Hematopoietic multipotent progenitor cell (in vitro differentiated cells): ENCODE measurements around the gene SPTBN4. TPM values are rescaled to one million over a fixed set of nuclear protein-coding genes. Genes with fewer than 3 reads are reported as not detected.
"Not testable (repeated sequence)": the region's sequence is repeated elsewhere in the genome, so short reads cannot be mapped to it uniquely, and the experiment has no call there.

Source experiments
- DNase-seq, 3 donors: peaks; one replicate each; pipeline ENCODE4 v3.0.0-alpha.2; 2011 to 2015; ENCODE audit warnings: low read depth in 2 of 3, low spot score in 2 of 3
- total RNA-seq: library from RNA; depleted of rRNA; stranded (reverse); fragments of >200 nt; gene quantifications from one replicate; pipeline ENCODE4 v1.2.3, GENCODE V29; 2012

The SPTBN4 gene
- total RNA-seq, 1 donor: 0.27 TPM

DNA sequence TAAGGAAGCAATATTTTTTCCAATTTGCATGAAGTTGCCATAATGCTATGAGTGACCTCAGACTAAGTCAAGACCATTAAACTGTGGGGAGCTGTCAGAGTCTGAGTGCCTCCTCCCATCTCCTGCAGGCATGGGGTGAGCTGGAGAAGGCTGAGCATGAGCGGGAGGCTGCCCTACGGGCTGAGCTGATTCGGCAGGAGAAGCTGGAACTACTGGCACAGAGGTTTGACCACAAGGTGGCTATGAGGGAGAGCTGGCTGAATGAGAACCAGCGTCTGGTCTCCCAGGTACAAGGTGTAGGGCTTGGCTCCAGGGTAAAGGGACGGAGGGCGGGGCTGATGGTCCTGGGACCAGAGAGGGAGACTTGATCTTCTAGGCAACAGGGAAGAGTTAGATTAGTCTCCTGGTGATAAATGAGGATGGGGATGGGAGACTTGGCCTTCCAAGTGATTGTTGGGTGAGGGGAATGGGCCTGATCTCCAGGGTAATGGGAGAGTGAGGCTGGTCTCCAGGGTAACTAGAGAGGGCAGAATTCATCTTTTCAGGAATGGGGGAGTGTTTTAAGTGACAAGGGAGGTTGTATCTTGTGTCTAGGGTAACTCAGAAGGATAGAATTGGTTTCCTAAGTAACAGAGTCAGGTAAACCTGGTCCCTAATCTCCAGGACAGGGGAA is 36.0 kb downstream of the SPTBN4 start:
- no peak for DNase-seq

DNA sequence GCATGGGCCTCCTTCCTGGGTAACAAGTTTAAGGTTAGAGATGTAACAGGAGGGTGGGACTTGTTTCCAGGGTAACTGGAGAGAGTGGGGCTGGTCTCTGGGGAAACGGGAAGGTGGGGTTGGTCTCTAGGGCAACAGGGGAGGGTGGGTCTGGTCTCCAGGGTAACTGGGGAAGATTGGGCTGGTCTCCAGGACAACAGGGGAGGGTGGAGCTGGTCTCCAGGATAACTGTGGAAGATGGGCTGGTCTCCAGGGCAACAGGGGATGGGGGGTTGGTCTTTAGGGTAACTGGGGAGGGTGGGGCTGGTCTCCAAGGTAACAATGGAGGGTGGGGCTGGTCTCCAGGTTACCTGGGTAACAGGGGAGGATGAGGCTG is 36.5 kb downstream of the SPTBN4 start:
- DNase-seq: no peak

DNA sequence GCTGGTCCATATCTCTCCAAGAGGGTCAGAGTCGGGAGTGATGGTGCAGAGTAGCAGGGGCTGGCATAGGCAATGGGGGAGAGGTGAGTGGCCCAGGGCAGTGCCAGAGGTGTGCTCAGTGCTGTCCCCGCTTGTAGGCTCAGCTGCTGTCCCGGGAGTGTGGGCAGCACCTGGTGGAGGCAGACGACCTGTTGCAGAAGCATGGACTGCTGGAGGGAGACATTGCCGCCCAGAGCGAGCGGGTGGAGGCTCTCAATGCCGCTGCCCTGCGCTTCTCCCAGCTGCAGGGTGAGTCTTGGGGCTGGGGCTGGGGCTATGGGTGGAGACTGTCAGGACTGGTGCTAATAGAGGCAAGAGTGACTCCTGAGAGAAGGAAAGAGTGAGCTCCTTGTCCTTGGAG is 39.3 kb downstream of the SPTBN4 start:
- DNase-seq: no peak

GRCh38 chr19:40507892-40508291 is 41.1 kb downstream of the SPTBN4 start:
- no peak for DNase-seq

DNA sequence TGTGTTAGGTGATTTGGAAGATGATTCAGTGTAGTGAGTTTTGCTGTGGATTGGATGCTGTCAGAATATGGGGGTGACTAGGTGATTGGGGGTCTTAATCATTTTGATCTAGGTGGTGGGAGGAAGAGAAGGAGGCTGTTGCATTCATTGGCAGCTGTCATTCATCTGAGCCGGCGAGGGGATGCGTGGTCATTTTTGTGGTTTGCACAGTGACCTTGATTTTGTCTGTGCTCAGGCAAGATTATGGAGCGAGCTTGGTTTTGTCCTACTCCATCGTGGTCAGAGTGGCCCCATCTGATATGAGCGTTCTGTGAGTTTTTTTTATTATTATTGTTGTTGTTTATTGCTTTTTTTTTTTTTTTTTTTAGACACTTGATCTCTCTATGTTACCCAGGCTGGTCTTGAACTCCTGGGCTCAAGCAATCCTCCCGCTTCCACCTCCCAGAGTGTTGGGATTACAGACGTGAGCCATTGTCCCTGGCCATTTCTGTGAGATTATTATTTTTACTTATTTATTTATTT is 42.0 kb downstream of the SPTBN4 start:
- no peak for DNase-seq

DNA sequence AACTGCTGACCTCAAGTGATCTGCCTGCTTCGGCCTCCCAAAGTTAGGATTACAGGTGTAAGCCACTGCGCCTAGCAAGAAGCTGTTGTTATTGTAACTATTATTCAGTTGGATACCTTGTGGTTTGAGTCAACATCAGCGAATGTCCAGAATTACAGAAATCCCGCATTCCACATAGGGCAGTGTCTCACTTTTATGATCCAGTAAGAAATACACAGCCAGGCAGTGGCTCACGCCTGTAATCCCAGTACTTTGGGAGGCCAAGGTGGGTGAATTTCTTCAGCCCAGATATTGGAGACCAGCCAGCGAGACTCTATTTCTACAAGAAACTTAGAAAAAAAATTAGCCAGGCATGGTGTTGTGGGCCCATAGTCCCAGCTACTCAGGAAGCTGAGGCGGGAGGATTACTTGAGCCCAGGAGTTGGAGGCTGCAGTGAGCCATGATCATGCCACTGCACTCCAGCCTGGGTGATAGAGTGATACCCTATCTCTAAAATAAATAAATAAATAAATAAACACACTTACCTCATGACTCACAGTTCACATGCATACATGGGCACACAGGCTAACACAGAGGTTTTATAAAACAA is 43.8 kb downstream of the SPTBN4 start:
- DNase-seq: no peak

DNA sequence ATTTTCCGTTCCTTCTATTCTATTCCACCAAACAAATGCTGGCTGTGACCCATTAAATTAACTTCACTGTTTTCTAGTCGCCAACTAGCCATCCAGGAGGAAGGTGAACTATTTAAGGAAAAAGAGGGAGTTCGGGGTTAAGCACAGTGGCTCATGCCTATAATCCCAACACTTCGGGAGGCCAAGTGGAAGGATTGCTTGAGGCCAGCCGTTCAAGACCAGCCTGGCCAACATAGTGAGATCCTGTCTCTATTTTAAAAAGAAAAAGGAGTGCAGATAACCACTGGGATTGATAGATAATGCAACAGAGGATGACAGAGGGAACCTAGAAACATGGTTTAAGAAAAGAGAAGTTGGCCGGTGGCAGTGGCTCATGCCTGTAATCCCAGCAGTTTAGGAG is 44.7 kb downstream of the SPTBN4 start:
- no peak for DNase-seq

- DNase-seq: no peak
These were observed 45.3 kb downstream of the SPTBN4 start for GRCh38 chr19:40512110-40512472.

- no peak for DNase-seq
These were observed 45.9 kb downstream of the SPTBN4 start for GRCh38 chr19:40512473-40513344.

DNA sequence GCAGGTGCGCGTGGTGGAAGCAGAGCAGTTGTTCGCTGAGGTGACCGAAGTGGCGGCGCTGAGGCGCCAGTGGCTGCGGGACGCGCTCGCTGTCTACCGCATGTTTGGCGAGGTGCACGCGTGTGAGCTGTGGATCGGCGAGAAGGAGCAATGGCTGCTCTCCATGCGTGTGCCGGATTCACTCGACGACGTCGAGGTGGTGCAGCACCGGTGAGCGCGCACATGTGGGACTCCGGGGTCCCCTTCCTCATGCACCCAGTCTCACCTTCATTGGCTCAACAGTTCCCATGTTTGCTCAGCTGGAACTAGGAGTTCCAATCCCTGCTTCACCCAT is 46.5 kb downstream of the SPTBN4 start:
- no peak for DNase-seq

GRCh38 chr19:40513741-40514315 is 47.0 kb downstream of the SPTBN4 start:
- DNase-seq: no peak

DNA sequence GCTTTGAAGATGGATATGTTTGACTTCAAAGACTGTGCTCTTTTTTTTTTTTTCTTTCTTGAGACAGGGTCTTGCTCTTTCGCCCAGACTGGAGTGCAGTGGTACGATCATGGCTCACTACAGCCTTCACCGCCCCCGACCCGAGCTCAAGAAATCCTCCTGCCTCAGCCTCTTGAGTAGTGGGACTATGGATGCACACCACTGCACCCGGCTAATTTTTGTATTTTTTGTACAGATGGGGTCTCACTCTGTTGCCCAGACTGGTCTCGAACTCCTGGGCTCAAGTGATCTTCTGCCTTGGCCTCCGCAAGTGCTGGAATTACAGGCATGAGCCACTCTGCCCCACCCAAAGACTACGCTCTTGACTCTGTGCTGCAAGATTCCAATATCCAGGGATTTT is 50.4 kb downstream of the SPTBN4 start:
- DNase-seq: no peak

DNA sequence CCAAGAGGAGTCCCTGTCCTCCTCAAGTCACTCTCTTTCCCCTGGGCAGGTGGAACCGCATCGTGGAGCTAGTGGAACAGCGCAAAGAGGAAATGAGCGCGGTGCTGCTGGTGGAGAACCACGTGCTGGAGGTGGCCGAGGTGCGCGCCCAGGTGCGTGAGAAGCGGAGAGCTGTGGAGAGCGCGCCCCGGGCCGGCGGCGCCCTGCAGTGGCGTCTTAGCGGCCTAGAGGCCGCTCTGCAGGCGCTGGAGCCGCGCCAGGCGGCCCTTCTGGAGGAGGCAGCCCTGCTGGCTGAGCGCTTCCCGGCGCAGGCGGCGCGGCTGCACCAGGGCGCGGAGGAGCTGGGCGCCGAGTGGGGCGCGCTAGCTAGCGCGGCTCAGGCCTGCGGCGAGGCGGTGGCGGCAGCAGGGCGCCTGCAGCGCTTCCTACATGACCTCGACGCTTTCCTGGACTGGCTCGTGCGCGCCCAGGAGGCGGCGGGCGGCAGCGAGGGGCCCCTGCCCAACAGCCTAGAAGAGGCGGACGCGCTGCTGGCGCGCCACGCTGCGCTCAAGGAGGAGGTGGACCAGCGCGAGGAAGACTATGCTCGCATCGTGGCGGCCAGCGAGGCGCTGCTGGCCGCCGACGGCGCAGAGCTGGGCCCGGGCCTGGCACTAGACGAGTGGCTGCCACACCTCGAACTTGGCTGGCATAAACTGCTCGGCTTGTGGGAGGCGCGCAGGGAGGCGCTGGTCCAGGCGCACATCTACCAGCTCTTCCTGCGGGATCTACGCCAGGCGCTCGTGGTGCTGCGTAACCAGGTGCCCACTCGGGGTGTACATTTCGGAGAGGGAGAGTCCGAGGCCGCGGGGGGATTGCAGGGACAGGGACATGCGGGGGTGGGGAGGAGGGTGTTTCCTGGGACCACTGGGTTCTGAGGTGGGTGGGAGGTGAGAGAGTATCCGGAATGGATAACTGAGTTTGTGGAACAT is 52.8 kb downstream of the SPTBN4 start:
- peak in 1 of 3 donors; percentile 51 for DNase-seq

GRCh38 chr19:40521276-40521675 is 54.5 kb downstream of the SPTBN4 start:
- DNase-seq: no peak

DNA sequence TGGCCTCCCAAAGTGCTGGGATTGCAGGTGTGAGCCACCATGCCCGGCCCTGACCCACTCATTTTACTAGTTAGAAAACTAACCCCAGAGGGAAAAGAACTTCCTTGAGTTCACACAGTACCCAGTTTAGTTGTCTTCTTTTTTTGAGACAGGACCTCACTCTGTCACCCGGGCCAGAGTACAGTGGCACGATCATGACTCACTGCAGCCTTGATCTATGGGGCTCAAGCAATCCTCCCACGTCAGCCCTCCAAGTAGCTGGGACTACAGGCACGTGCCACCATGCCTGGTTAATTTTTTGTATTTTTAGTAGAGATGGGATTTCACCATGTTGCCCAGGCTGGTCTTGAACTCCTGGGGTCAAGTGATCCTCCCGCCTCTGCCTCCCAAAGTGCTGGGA is 55.1 kb downstream of the SPTBN4 start:
- DNase-seq: not testable (repeated sequence)

DNA sequence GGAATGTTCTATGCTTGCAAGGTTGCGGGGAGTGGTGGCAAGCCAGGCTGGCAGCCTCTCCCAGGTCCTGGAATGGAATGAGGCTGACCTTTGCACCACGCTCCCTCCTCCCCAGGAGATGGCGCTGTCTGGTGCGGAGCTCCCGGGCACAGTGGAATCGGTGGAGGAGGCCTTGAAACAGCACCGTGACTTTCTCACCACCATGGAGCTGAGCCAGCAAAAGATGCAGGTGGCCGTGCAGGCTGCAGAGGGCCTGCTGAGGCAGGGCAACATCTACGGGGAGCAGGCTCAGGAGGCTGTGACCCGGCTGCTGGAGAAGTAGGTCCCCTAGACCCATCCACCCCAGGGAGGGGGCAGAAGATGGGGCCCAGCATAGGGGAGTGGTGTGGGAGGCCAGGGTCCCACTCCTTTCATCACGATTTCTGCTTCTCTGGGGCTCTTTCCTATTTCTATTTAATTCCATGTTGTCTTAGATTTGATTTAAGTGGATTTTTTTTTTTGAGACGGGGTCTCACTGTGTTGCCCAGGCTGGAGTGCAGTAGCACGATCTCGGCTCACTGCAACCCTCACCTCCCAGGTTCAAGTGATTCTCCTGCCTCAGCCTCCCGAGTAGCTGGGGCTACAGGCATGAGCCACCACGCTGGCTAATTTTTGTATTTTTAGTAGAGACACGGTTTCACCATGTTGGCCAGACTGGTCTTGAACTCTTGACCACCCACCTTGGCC is 56.7 kb downstream of the SPTBN4 start:
- DNase-seq: peak in 2 of 3 donors; percentile 75 to 80

GRCh38 chr19:40524133-40524549 is 57.3 kb downstream of the SPTBN4 start:
- DNase-seq: no peak

GRCh38 chr19:40524655-40525054 is 57.9 kb downstream of the SPTBN4 start:
- DNase-seq: no peak

- no peak for DNase-seq
These were observed 58.6 kb downstream of the SPTBN4 start for GRCh38 chr19:40525234-40526051.
